Measurements from ENCODE around the gene RNF10. TPM values are rescaled to one million over a fixed set of nuclear protein-coding genes. Genes with fewer than 3 reads are reported as not detected.
A peak's percentile ranks its signal among the peaks of the same experiment; 100 is the strongest.

The RNF10 gene
- total RNA-seq, 4 donors from 2014 or later, result 152 to 282 (median 247) TPM

DNA sequence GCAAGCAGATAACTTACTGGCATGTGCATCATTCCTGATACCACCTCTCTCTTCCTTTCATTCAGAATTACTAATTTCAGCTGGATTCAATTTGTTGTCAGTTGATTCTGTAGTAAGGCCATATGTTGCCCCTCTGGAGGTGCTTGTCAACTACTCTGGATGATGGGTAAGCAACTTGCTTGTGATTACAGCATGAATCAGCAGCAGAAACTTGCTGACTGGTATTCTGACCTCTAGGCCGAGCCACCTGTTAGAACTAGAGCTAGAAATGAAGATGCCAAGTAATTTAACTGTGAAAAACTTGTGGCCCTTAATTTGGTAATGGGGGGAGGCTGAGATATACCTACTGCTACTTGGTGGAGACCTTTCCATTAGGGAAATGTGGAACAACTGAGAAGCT lies 5.1 kb downstream of the RNF10 start:
- Histone ChIP-seq H3K27ac (peak overlapping the region; percentile 92 to 99 (median 97)), H3K36me3 (no peaks in the 10 kb centered on the region), H3K27me3 (no peaks in the 10 kb centered on the region), H3K4me1 (peaks cover 83 to 85% of the 10 kb centered on the region in 2 donors), H3K4me3 (peak overlapping the region; percentile 68 to 89 (median 83)), H3K9me3 (no peaks in the 10 kb centered on the region)
- DNase-seq (peak; percentile 47 to 70), ATAC-seq (peak; percentile 68 to 75)
- no peak for TF ChIP-seq POLR2A (IDR thresholded peaks at IDR 0.05)
- TF ChIP-seq, protein P1, sequence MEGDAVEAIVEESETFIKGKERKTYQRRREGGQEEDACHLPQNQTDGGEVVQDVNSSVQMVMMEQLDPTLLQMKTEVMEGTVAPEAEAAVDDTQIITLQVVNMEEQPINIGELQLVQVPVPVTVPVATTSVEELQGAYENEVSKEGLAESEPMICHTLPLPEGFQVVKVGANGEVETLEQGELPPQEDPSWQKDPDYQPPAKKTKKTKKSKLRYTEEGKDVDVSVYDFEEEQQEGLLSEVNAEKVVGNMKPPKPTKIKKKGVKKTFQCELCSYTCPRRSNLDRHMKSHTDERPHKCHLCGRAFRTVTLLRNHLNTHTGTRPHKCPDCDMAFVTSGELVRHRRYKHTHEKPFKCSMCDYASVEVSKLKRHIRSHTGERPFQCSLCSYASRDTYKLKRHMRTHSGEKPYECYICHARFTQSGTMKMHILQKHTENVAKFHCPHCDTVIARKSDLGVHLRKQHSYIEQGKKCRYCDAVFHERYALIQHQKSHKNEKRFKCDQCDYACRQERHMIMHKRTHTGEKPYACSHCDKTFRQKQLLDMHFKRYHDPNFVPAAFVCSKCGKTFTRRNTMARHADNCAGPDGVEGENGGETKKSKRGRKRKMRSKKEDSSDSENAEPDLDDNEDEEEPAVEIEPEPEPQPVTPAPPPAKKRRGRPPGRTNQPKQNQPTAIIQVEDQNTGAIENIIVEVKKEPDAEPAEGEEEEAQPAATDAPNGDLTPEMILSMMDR (IDR thresholded peaks at IDR 0.05 in 4 of 5, conservative IDR thresholded peaks at IDR 0.05 in 1 of 5), result no peak
- intact Hi-C loops (cut with DNase I; ENCODE audit: low total_unique reads), result loop anchor here (5.0 to 10.0 kb wide), 2 partner anchors 43 to 865 kb away; partner anchors contain the start of genes POP5 and RNF34
- in situ Hi-C loops (cut with MboI; ENCODE audit: low sequenced_read_pairs in 4 of 4), result no loop called here

DNA sequence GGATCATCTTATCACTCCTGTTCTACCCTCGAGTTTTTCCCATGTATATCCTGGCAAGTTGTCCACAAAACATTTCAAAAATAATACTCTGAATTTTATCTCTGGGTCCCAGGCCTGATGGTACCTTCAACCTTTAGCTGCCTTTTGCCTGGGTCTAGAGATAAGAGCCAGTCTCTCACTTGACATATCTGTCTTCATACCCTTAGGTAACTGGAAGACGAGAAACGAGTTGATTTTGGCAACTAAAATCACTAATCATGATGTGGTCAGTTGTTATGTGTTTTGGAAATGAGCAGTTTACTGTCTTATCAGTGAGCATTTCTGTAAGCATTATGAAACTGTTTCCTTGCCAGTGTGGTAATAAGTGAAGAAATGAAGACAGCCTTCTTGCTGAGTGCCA lies 6.3 kb downstream of the RNF10 start:
- Histone ChIP-seq H3K4me1 (peaks cover 91 to 95% of the 10 kb centered on the region in 2 donors), H3K4me3 (peak overlapping the region in 2 of 4 donors; percentile 3 to 15), H3K27ac (peak overlapping the region; percentile 92 to 99 (median 97)), H3K36me3 (no peaks in the 10 kb centered on the region), H3K27me3 (no peaks in the 10 kb centered on the region), H3K9me3 (no peaks in the 10 kb centered on the region)
- TF ChIP-seq POLR2A (IDR thresholded peaks at IDR 0.05), result no peak
- TF ChIP-seq, protein P1 (IDR thresholded peaks at IDR 0.05 in 4 of 5, conservative IDR thresholded peaks at IDR 0.05 in 1 of 5), result no peak
- in situ Hi-C loops (cut with MboI; ENCODE audit: low sequenced_read_pairs in 4 of 4), result no loop called here
- no peak for DNase-seq
- intact Hi-C loops (cut with DNase I; ENCODE audit: low total_unique reads), result no loop called here
- peak in 1 of 2 donors; percentile 26 for ATAC-seq

DNA sequence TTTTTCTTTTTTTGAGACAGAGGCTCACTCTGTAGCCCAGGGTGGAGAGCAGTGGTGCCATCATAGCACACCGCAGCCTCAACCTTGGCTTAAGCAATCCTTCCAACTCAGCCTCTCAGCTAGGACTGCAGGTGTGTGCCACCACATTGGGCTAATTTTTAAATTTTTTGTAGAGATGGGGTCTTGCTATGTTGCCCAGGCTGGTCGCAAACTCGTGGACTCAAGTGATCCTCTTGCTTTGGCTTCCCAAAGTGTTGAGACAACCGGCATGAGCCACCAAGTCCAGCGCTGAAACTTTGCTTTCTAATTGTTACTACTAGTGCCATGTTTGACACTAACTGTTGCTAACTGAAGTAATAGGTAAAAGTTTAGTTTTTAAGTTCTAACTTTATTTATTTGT lies 8.0 kb downstream of the RNF10 start:
- intact Hi-C loops (cut with DNase I; ENCODE audit: low total_unique reads) (no loop called here), in situ Hi-C loops (cut with MboI; ENCODE audit: low sequenced_read_pairs in 4 of 4) (no loop called here)
- Histone ChIP-seq H3K9me3 (no peaks in the 10 kb centered on the region), H3K36me3 (peaks cover 0 to 14% of the 10 kb centered on the region in 2 donors), H3K27ac (peak overlapping the region; percentile 92 to 99 (median 97)), H3K4me3 (no peak overlapping the region), H3K4me1 (peaks cover 85 to 95% of the 10 kb centered on the region in 2 donors), H3K27me3 (no peaks in the 10 kb centered on the region)
- ATAC-seq, result no peak
- DNase-seq, result no peak
- TF ChIP-seq, protein P1 (IDR thresholded peaks at IDR 0.05 in 4 of 5, conservative IDR thresholded peaks at IDR 0.05 in 1 of 5), result no peak
- TF ChIP-seq POLR2A (IDR thresholded peaks at IDR 0.05), result no peak

DNA sequence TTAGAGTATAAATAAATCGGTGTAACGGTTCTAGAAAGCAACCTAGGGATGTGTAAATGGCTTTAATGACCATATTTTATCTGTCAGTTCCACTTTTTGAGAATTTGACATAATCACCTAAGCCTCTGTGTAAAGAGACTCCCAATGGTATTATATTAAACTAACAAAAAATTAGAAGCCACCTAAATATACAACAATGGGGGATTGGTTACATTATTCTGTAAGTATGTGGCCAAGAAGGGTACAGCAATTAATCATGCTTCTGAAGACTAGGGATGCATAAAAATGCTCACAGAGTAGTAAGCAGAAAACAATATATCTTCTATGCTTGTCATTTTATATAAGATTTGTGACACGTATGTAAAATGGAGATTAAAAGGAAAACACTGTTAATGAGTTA lies 10.5 kb downstream of the RNF10 start:
- no peaks in the 10 kb centered on the region for H3K9me3 ChIP-seq

More for the DNA sequence above, 10.5 kb downstream of the RNF10 start:
- in situ Hi-C loops (cut with MboI; ENCODE audit: low sequenced_read_pairs in 4 of 4), result no loop called here
- Histone ChIP-seq H3K27ac (peak overlapping the region in 3 of 4 donors; percentile 5 to 99 (median 97)), H3K36me3 (peaks cover 0 to 39% of the 10 kb centered on the region in 2 donors), H3K4me1 (peaks cover 64 to 89% of the 10 kb centered on the region in 2 donors), H3K4me3 (no peak overlapping the region), H3K27me3 (no peaks in the 10 kb centered on the region)
- intact Hi-C loops (cut with DNase I; ENCODE audit: low total_unique reads), result no loop called here
- DNase-seq, result no peak
- ATAC-seq, result no peak
- TF ChIP-seq, protein P1 (IDR thresholded peaks at IDR 0.05 in 4 of 5, conservative IDR thresholded peaks at IDR 0.05 in 1 of 5), result no peak
- TF ChIP-seq POLR2A (IDR thresholded peaks at IDR 0.05), result no peak

Data from gastrocnemius medialis (tissue), 4 donors.